Loucy (cell line): Measurements from ENCODE around the gene BARX2.

Experiments used
- H2AFZ ChIP-seq: fragments of 200-600 bp; sonication (generic); 2 replicates; pipeline ENCODE4 v1.6.0; 2016; ENCODE audit warnings: antibody characterized with exemption, mild to moderate bottlenecking, low read length, moderate library complexity
- H3F3A ChIP-seq: fragments of 200-600 bp; 2 replicates; pipeline ENCODE4 v1.6.0; 2016; ENCODE audit warnings: antibody characterized with exemption, low read depth, mild to moderate bottlenecking
- H3K27me3 ChIP-seq: fragments of 200-600 bp; sonication (generic); 2 replicates; pipeline ENCODE4 v1.6.1; 2014; ENCODE audit warnings: low read length, mild to moderate bottlenecking; ENCODE audit not compliant: insufficient read depth, poor library complexity, severe bottlenecking
- H3K36me3 ChIP-seq: fragments of 200-600 bp; sonication (generic); 2 replicates; pipeline ENCODE4 v1.6.1; 2016; ENCODE audit warnings: low read length; ENCODE audit not compliant: insufficient read depth
- H3K4me1 ChIP-seq: fragments of 200-600 bp; sonication (generic); 2 replicates; pipeline ENCODE4 v1.5.1; 2014; ENCODE audit warnings: low read length, mild to moderate bottlenecking; ENCODE audit not compliant: insufficient read depth, poor library complexity, severe bottlenecking
- H3K4me2 ChIP-seq: fragments of 200-600 bp; sonication (generic); 2 replicates; pipeline ENCODE4 v1.6.0; 2014; ENCODE audit warnings: antibody characterized with exemption, low read length, low read depth, mild to moderate bottlenecking; ENCODE audit not compliant: poor library complexity, severe bottlenecking
- H3K4me3 ChIP-seq: fragments of 200-600 bp; sonication (generic); 2 replicates; pipeline ENCODE4 v1.5.1; 2014; ENCODE audit warnings: low read length, mild to moderate bottlenecking, mixed read lengths; ENCODE audit not compliant: poor library complexity, severe bottlenecking
- H3K79me2 ChIP-seq: fragments of 200-600 bp; sonication (generic); 2 replicates; pipeline ENCODE4 v1.6.1; 2014; ENCODE audit warnings: low read length; ENCODE audit not compliant: insufficient read depth
- H3K9ac ChIP-seq: fragments of 200-600 bp; sonication (generic); 2 replicates; pipeline ENCODE4 v1.6.0; 2014; ENCODE audit warnings: mild to moderate bottlenecking, low read depth, low read length, moderate library complexity; ENCODE audit not compliant: poor library complexity, severe bottlenecking
- H3K9me2 ChIP-seq: fragments of 200-600 bp; sonication (generic); replicated peaks from 2 replicates; pipeline ENCODE4 v1.6.1; 2016; ENCODE audit warnings: low read depth, low read length, mixed read lengths
- H3K9me3 ChIP-seq: fragments of 200-600 bp; sonication (generic); 2 replicates; pipeline ENCODE4 v1.6.1; 2014; ENCODE audit warnings: mild to moderate bottlenecking, antibody characterized with exemption, low read length, low read depth; ENCODE audit not compliant: insufficient read depth
- H4K20me1 ChIP-seq: fragments of 200-600 bp; sonication (generic); 2 replicates; pipeline ENCODE4 v1.6.0; 2014; ENCODE audit warnings: antibody characterized with exemption, low read length, mild to moderate bottlenecking; ENCODE audit not compliant: insufficient read depth, poor library complexity, severe bottlenecking
- CTCF ChIP-seq: fragments of 200-600 bp; sonication (generic); conservative IDR thresholded peaks from 2 replicates; pipeline ENCODE4 v1.5.1; 2014; ENCODE audit warnings: mild to moderate bottlenecking, antibody characterized with exemption, low read length
- EZH2phosphoT487 ChIP-seq: fragments of 200-600 bp; IDR thresholded peaks from 2 replicates; pipeline ENCODE4 v1.6.1; 2018; ENCODE audit warnings: antibody characterized with exemption, mild to moderate bottlenecking, moderate library complexity, borderline replicate concordance

Gene BARX2

GRCh38 chr11:129443276-129443675 lies 67.6 kb downstream of the BARX2 start:
- TF ChIP-seq CTCF (no peak), EZH2phosphoT487 (no peak)
- H2AFZ ChIP-seq = no peak overlapping the region
- no peak overlapping the region for H3K9ac ChIP-seq
- H3K79me2 ChIP-seq = no peaks in the 10 kb centered on the region
- no peak overlapping the region for H3K4me2 ChIP-seq
- no peaks in the 10 kb centered on the region for H4K20me1 ChIP-seq
- no peaks in the 10 kb centered on the region for H3K9me2 ChIP-seq
- H3K36me3 ChIP-seq = no peaks in the 10 kb centered on the region
- H3K4me3 ChIP-seq = no peak overlapping the region
- no peaks in the 10 kb centered on the region for H3F3A ChIP-seq
- H3K27me3 ChIP-seq = no peaks in the 10 kb centered on the region
- H3K4me1 ChIP-seq = no peaks in the 10 kb centered on the region
- H3K9me3 ChIP-seq = no peaks in the 10 kb centered on the region

GRCh38 chr11:129444274-129444673 lies 68.6 kb downstream of the BARX2 start:
- Histone ChIP-seq H3K9me3 (no peaks in the 10 kb centered on the region), H3F3A (no peaks in the 10 kb centered on the region), H3K79me2 (no peaks in the 10 kb centered on the region), H4K20me1 (no peaks in the 10 kb centered on the region), H3K4me3 (no peak overlapping the region), H3K9ac (no peak overlapping the region), H3K27me3 (no peaks in the 10 kb centered on the region), H3K9me2 (no peaks in the 10 kb centered on the region), H2AFZ (no peak overlapping the region), H3K4me2 (no peak overlapping the region), H3K4me1 (no peaks in the 10 kb centered on the region), H3K36me3 (no peaks in the 10 kb centered on the region)
- TF ChIP-seq EZH2phosphoT487 (no peak), CTCF (no peak)

GRCh38 chr11:129445226-129445625 lies 69.6 kb downstream of the BARX2 start:
- TF ChIP-seq EZH2phosphoT487 = no peak
- TF ChIP-seq CTCF = no peak
- H3K4me3 ChIP-seq = no peak overlapping the region
- H3K9me2 ChIP-seq = no peaks in the 10 kb centered on the region

More at GRCh38 chr11:129445226-129445625, 69.6 kb downstream of the BARX2 start:
- Histone ChIP-seq H3K79me2 (no peaks in the 10 kb centered on the region), H3K4me1 (no peaks in the 10 kb centered on the region), H3K9ac (no peak overlapping the region), H3K27me3 (no peaks in the 10 kb centered on the region), H3F3A (no peaks in the 10 kb centered on the region), H3K9me3 (no peaks in the 10 kb centered on the region), H2AFZ (no peak overlapping the region), H4K20me1 (no peaks in the 10 kb centered on the region), H3K36me3 (no peaks in the 10 kb centered on the region), H3K4me2 (no peak overlapping the region)
